NCI-H2107 treated with DMSO at 0.1 percent for 48 hours (cell line): ENCODE data around the gene TMEM18.

Experiments used
- DNase-seq: peaks from one replicate; lab custom pipeline; 2025; ENCODE audit not compliant: unreplicated experiment; lab: John Stamatoyannopoulos, UW

Gene TMEM18

GRCh38 chr2:673615-674320 is 3.4 kb downstream of the TMEM18 start:
- no peak for DNase-seq

- DNase-seq, result no peak
Observed at GRCh38 chr2:673016-673415, 4.2 kb downstream of the TMEM18 start.

- DNase-seq, result no peak
Observed at GRCh38 chr2:672606-672905, 4.7 kb downstream of the TMEM18 start.

- DNase-seq, result no peak
Observed at GRCh38 chr2:671787-672605, 5.2 kb downstream of the TMEM18 start.

GRCh38 chr2:671072-671471 is 6.1 kb downstream of the TMEM18 start:
- DNase-seq, result no peak

- DNase-seq, result no peak
Observed at GRCh38 chr2:670637-671036, 6.6 kb downstream of the TMEM18 start.

GRCh38 chr2:669323-669722 is 7.9 kb downstream of the TMEM18 start:
- no peak for DNase-seq

GRCh38 chr2:668000-668398 is 9.2 kb downstream of the TMEM18 start:
- DNase-seq, result no peak

GRCh38 chr2:667332-667999 is 9.7 kb downstream of the TMEM18 start:
- no peak for DNase-seq

- DNase-seq, result no peak
Observed at GRCh38 chr2:666441-666840, 10.8 kb downstream of the TMEM18 start.

GRCh38 chr2:665340-666073 is 11.7 kb downstream of the TMEM18 start:
- no peak for DNase-seq

GRCh38 chr2:664063-664462 is 13.1 kb downstream of the TMEM18 start:
- no peak for DNase-seq

GRCh38 chr2:663221-663620 is 14.0 kb downstream of the TMEM18 start:
- DNase-seq, result no peak

GRCh38 chr2:661360-661635 is 15.9 kb downstream of the TMEM18 start:
- DNase-seq, result no peak

GRCh38 chr2:660586-661359 is 16.4 kb downstream of the TMEM18 start:
- DNase-seq, result no peak

GRCh38 chr2:660029-660428 is 17.2 kb downstream of the TMEM18 start:
- no peak for DNase-seq

- no peak for DNase-seq
Observed at GRCh38 chr2:658426-658825, 18.8 kb downstream of the TMEM18 start.

GRCh38 chr2:657766-658165 is 19.4 kb downstream of the TMEM18 start:
- DNase-seq, result no peak

- DNase-seq, result no peak
Observed at GRCh38 chr2:656676-657075, 20.5 kb downstream of the TMEM18 start.

- DNase-seq, result peak; percentile 4
Observed at GRCh38 chr2:655626-656025, 21.6 kb downstream of the TMEM18 start.

GRCh38 chr2:654896-655295 is 22.3 kb downstream of the TMEM18 start:
- no peak for DNase-seq
